GM19025 (cell line): Measurements from ENCODE around the gene USP10.
"Not testable (repeated sequence)": the region's sequence is repeated elsewhere in the genome, so short reads cannot be mapped to it uniquely, and the experiment has no call there.

Experiments
- ATAC-seq: cut with Tn5 transposase; IDR thresholded peaks from one replicate; pipeline ENCODE4 v1.9.1; 2021; ENCODE audit warnings: mild to moderate bottlenecking, low read depth, moderate library complexity; ENCODE audit not compliant: unreplicated experiment

The USP10 gene

DNA sequence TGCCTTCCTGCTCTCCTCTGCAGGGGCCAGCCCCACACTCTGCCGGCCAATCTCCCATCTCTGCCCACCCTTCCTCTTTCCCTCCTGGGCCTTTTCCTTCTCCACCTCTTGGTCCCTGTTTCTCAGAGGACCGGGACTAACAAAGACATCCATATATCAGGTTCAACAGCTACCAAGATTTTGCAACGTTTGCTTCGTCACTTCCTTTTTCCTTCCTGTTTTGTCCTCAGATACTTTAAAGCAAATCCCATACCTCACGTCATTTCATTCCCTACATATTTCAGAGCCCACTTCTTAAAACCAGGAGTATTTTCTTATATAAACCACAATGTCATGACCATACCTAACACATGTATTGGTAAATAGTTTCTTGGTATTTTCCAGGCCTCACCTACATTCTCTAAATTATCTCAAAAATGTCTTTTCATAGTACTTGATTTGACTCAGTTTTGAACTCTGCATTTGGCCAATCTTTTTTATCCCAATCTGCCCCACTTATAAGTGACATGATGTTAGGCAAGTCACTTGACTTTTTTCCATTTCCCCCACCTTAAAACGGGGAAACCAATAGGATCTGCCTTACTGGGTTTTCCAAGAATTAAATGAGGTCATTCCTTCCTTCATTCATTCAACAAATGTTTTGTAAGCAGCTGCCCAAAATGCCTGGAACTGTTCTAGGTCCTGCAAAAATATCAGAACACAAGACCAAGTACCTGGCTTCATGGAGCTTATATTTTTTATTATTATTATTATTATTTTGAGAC lies 7.2 kb upstream of the USP10 start:
- no peak for ATAC-seq

DNA sequence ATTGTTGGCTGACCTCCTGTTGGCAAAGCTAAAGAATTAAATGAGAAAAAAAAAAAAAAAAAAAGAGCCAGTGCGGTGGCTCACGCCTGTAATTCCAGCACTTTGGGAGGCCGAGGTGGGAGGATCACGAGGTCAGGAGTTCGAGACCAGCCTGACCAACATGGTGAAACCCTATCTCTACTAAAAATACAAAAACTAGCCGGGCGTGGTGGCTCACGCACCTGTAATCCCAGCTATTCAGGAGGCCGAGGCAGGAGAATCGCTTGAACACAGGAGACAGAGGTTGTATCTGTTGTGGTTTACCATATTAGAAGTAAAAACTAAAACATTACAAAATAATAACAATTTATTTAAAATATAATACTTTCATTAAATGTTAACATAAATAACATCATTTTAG lies 5.9 kb upstream of the USP10 start:
- not testable (repeated sequence) for ATAC-seq

DNA sequence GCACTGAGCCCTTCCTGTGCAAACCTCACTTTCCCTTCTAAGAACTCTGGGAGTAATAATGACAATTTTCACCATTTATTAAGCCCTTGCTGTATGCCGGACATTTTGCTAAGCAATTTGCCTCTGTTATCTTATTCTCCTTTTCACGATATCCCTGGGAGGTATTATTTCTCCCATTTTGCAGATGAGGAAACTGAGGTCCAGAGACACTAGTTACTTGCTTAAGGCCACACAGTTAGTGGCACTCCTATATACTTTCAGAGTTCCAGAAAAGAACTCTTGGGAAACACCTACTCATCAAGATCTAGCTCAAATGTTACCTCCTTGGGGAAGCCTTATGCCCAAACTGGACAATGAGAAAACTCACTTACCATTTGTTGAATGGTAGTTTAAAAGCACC lies 4.8 kb upstream of the USP10 start:
- ATAC-seq: no peak

DNA sequence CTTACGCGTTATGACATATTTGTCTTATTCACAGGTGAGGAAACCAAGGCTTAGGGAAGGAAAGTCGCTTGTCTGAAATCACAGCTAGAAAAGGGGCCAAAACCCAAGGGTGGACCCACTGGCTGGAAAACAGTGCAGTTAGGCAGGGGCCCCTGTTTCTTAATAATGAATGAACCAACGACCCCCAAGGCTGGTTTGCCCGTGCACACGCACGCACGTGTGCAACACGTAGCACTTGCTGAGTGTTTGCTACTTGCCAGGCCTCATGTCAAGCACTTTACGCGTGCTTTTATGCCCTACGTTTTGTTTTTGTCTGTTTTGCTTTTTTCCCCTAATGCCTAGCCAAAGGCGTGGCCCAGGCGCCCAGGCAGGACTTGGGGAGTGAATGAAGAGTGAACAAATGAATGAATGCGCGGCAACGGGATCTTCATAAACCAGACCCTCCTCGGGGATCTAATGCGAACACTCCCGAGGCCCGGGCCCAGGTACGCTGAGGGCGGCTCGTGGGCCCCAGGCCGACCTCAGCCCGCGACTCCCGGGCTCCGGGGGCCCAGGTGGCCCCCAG lies 571 bp upstream of the USP10 start:
- peak; percentile 11 for ATAC-seq

DNA sequence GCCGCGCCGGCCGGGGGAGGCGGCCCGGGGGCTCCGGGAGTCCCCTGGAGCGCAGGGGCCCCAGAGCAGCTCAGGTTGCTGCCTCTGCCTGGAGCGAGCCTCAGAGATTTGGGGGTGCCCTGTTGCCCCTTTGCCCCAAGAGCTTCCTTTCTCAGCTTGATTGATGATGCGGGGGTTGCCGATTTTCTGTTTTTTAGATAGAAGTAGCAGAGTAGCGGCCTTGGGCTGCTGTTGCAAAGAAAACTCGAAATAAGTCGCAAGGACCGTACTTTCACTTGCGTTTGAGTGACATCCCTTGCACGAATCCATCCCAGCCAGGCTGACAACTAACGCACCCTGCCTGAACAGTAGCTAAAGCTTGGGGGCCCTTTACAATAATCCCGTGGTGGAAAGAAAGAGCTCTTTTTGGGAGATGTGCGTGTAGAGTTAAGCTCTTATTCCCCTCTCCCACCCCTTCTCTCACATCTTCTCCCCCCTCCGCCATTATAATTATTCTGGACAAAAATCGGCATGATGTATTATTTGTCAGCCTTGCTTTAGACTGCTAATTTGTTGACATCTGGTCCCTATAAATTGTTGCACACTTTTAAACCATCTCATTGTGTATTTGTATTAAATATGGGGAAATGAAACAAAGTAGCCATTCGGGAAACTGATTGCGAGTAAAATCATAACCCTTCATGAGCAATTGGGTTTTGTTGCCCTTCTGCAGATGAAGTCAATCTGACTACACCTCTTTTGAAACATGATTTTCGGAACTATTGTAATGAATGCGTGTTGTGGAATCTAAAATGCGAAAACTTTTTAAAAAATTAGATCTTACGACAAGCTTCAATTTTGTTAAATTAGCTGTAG lies 873 bp downstream of the USP10 start:
- peak; percentile 24 for ATAC-seq

DNA sequence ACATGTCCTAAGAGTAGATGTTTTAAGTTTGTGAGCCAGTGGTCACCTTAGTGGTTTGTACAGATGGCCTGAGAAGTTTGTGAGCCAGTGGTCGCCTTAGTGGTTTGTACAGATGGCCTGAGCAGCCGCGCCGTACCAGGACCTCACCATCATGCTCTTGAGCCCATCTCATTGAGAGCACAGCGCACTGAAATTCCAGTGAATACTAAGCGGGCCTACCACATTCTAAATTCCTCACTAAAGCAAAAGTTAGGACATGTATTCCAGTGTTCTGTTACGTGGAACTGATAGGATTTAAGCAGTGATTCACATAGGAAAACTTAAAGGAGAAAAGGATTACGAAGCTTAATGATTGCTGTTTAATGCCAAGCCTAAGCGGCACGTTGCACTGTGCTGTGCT lies 3.9 kb downstream of the USP10 start:
- ATAC-seq: no peak

DNA sequence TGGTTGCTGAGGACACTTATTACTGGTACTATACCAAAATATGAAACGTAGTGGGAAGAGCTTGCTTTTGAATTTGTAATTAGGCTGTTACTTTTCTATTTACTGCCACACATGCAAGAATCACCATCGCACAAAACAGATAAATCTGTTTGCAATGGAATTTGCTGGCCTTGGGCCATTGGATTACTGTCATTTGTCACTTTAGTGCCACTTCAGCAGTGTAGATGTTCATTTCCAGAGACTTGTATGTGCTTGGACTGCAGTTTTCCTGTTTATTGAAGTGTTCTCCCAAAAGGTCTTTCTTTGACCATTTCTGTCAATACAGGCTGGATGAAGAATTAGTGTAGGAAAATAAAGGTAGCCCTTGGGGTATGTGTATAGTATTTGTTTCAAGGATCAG lies 4.5 kb downstream of the USP10 start:
- ATAC-seq: no peak

DNA sequence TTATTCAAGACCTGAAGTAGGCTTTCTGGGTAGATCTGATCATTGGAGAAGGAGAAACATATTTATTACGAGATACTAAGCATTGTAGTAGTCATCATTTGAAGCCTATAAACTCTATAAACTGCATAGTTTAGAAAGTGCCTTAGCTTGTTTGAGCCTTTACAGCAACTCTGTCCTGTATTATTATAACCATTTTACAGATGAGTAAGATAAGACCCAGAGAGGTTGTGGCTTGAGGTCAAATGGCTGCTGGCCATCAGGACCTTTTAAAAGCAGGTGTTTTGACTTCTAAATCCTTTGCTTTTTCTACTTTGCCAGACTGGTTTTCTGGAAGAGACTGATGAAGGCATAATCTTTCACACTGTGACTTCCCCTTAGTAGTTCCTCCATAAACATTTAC lies 7.1 kb downstream of the USP10 start:
- no peak for ATAC-seq

DNA sequence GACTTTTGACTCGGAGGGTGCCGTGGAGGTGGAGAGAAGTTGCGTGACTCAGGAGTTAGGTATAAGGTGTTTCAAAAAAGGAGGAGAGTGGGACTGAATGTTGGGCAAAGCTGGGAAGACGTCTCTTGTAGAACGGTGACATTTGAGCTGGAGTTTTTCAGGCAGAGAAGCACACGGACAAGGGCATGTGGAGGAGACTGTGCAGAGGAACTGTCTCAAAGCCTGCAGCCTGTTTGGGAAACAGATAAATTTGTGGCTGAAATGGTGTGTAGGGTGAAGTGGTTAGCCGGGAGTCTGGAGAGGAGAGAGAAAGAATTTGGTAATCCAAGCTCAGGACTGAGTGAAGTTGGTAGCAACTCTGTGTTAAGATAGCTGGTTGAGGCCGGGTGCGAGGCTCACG lies 9.8 kb downstream of the USP10 start:
- no peak for ATAC-seq

DNA sequence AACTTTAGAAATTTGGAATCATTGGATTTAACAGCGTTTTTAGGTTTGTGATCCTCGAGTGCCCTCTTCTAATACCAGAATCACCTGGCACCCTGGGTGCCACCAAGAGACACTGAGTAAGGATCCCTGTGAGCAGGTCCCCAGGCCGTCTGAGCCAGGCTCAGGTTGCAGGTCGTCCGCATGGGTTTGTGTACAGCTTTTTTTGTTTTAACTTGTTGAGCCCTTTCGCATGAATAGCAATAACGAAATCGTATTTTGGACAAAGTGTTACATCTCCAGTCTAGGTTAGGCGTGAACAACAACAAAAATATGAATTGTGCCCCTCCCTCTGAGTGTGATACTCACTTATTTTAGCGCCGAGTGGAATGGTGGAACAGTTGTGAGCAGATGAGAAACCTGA lies 10.9 kb downstream of the USP10 start:
- no peak for ATAC-seq

DNA sequence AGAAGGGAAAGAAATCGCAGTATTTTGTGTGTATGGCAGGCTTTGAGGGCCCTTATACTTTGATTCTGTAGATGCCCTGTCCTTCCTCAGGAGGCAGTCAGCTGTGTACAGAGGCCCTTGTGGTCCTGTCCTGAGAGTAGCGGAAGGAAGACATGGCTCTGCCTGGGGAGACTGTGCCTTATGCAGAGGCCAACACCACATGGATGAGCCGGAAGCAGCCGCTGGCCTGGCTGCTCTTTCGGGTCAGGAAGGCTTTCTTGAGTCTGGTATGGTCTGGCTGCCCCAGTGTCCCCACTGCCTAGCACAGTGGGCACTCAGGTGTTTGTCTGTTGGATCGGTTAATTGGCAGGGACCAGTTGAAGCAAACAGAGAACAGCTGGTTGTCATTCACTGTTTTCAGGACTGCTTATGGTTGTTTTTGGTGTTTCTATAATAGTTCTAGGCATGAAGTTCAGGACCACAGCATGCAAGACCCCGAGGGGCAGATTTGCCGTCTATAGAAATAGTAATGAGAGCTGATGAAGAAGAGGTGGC lies 12.4 kb downstream of the USP10 start:
- no peak for ATAC-seq

DNA sequence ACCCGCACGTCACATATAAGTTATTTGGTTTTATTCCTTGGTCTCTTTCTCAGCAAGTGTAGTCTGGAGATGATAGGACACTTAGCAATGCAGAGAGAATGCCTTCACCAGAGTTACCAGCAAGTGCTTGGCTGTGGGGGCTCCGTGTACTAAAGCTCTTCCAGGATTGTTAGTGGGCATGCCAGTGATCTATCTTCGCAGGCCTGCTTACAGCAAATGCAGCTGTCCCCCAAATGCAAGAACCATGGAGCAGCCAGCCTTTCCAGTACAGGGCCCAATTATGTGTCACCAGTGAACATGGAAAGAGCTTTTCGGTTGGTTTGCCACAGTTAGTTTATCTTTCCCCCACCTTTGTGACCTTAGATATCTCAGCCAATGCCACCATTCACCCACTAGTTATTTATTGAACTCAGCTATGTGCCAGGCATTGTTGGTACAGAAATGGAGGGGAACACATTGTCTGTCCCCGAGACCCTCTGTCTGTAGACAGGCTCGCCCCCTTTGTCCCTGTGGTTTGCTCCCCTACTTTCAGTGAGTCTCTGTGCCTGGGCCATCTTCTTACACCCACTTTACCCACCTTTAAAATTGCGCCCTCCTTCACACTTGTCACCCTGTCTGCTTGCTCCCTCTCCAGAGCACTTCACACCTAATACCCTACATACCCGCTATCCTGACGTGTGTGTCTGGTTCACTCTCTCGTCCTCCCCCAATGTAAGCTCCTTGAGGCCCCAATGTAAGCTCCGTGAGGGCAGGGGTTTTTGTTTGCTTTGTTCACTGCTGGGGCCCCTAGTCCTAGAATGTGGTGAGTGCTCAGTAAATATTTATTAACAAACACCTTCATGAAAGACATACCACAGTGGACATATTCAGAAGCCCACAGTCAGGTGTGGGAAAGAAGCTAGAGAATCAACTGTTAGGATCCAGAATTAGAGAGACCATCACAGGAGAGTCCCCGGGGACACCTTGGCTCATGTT lies 13.3 kb downstream of the USP10 start:
- no peak for ATAC-seq

DNA sequence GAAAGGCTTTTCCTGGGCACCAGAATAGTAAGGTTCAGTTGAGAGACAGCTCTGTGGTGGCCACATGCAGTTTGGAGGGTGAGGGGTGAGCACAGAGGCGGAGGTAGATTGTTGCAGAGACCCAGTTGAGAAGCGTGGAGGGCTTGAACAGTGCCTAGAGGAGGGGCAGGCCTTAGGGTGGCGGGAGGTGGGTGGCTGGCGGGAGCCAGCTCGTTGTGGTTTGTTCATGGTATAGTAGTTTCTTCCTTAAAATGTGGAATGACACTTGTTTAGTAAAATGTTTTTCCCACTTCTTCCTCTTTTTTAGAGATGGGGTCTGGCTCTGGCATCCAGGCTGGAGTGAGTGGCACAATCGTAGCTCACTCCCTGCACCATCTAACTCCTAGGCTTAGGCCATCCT lies 14.2 kb downstream of the USP10 start:
- no peak for ATAC-seq

DNA sequence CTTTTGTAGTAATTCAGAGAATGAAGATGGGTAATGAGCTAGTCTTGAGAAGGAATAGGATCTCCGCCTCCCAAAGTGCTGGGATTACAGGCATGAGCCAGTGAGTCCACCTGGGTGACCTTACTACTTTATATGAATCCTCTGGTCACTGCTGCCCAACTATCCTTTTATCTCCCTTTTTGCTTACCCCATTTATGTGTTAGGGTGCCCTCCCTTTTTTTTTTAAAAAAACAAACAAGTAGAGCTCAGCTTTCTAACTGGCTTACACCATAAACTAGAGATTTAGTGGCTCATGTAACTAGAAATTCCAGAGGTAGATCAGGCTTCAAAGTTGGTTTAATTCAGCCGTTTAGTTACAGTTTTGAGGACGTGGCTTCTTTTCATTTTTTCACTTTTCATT lies 15.6 kb downstream of the USP10 start:
- no peak for ATAC-seq

DNA sequence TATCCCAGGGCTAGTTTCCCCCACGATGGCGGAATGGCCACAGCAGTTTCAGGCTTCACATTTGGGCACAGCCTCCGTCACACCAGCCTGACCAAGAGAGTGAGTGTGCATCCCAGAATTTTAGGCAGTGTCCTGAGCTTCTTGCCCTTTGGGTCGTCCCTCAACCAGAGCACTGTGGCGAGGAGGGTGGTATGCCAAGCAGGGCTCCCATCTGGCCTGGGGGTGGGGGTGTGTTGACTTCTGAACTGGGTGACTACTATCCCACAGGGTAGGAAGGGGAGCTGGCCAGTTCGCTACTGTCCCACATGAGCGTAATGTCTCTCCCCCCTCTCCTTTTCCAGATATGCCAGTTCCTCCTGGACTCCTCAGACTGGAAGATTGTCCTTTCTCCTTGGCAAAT lies 16.1 kb downstream of the USP10 start:
- ATAC-seq: no peak

DNA sequence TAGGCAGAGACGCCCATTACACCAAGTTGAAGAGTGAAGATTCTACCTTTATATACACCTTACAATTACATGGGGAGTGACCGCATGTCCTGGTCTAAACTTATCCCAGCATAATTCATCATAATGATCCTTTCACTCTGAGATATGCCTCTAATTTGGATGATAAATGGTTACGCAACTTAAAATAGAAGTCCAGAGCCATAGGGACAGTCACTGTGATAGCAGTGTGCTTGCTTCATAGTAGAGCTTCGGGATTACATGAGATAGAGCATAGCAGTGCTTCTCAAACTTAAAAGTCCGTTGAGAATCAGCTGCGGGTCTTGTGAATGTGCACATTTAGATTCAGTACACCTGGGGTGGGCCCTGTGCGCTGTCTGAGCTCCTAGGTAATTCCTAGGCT lies 16.9 kb downstream of the USP10 start:
- no peak for ATAC-seq

DNA sequence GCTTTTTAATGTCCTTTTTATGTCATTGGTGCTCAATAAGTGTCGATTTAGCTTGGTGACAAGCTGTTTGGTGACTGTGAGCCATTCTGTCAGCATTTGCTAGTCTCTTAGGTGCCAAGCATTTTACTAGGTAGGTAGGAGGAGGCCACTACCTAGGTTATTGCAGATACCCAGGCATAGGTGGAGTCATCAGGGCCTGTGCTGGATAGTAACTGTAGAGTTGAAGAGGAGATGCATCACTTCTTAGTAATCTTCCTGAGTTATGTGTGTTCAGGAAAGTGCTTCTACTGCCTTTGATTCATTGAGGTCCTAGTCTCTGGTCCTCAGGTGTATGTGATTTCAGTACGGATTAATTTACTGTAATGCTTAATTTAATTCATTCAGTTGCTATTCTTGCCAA lies 17.7 kb downstream of the USP10 start:
- no peak for ATAC-seq

DNA sequence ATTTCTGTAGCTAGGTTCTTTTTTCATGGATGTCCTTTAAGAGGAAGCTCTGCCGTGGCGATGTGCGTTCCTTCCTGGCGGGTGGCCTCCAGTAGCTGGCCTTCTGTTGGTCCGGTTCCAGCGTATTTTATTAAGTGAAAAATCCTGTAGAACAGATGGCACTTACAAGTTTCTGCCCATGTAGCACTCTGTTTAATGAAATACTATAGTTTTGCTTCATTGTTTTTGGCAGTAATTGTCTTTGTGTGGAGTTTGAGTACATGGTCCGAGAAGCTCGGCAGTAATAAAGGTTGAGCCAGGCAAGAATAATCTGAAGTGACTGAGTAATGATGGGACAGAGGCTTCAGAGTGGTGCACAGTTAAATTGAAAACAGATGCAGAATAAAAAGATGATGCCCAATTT lies 20.4 kb downstream of the USP10 start:
- no peak for ATAC-seq

DNA sequence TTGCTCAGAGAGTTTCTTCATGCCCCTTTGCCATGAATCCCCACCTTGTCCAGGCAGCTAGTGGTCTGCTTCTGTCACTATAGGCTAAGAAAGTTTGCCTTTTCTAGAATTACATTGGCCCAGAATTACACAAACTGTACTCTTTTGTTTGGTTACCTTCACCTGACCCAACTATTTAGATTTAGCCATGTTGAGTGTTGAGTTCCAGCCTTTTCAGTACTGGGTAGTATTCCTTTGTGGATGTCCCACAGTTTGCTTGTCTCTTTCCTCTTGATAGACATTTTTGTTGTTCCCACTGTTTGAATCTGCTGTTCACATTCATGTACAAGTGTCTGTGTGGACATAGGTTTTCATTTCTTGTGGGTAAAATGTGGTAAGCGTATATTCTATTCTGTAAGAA lies 22.3 kb downstream of the USP10 start:
- ATAC-seq: no peak

DNA sequence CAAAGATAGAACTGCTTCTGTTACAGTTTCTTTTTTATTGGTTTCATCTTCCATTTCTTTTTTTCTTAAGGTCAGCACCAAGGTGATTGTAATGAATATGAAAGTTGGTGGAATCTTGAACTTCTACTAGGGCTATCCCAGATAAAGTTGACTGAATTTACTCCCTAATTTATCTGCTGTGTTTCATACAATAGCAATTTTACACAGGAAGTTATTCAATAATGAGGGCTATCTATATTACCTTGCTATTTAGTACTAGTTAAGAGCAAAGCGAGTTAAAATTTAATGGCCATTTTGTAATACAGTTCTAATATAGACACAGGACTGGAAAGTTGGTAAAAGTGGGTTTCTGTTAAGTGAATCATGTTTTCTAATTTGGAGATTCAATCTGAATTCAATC lies 24.1 kb downstream of the USP10 start:
- no peak for ATAC-seq
